Measurements from ENCODE around the gene FMOD.
A peak's percentile ranks its signal among the peaks of the same experiment; 100 is the strongest.
"Not testable (repeated sequence)": the region's sequence is repeated elsewhere in the genome, so short reads cannot be mapped to it uniquely, and the experiment has no call there.

Gene FMOD

GRCh38 chr1:203320591-203321272, 30.2 kb downstream of the FMOD start:
- no peak overlapping the region for H3K9ac ChIP-seq (ENCODE audit: insufficient read length)
- no peak overlapping the region for H3K4me3 ChIP-seq
- no peaks in the 10 kb centered on the region for H3K9me3 ChIP-seq (ENCODE audit: low read depth, low read length)
- no peak for DNase-seq (ENCODE audit: low read depth, low spot score)
- TF ChIP-seq FOXP2 (optimal IDR thresholded peaks at IDR 0.05; ENCODE audit: control extremely low read depth, extremely low read length, insufficient read depth) (no peak), EZH2 (IDR thresholded peaks at IDR 0.05) (no peak), POLR2AphosphoS5 (IDR thresholded peaks at IDR 0.05; ENCODE audit: borderline replicate concordance, low read depth, low read length) (no peak)
- H3K27ac ChIP-seq: no peak overlapping the region
- no peaks in the 10 kb centered on the region for H3K36me3 ChIP-seq (ENCODE audit: insufficient read depth, low read length)

GRCh38 chr1:203318229-203318517, 32.7 kb downstream of the FMOD start:
- DNase-seq (ENCODE audit: low read depth, low spot score): peak; percentile 76
- Histone ChIP-seq H3K9me3 (ENCODE audit: low read depth, low read length) (no peaks in the 10 kb centered on the region), H3K4me3 (no peak overlapping the region), H3K9ac (ENCODE audit: insufficient read length) (peak overlapping the region; percentile 49), H3K27ac (peak overlapping the region; percentile 95), H3K36me3 (ENCODE audit: insufficient read depth, low read length) (no peaks in the 10 kb centered on the region)
- TF ChIP-seq EZH2 (IDR thresholded peaks at IDR 0.05): no peak

GRCh38 chr1:203317429-203318228, 33.3 kb downstream of the FMOD start:
- Histone ChIP-seq H3K36me3 (ENCODE audit: insufficient read depth, low read length) (no peaks in the 10 kb centered on the region), H3K27ac (peak overlapping the region; percentile 95), H3K4me3 (no peak overlapping the region), H3K9ac (ENCODE audit: insufficient read length) (peak overlapping the region; percentile 49), H3K9me3 (ENCODE audit: low read depth, low read length) (no peaks in the 10 kb centered on the region)
- no peak for DNase-seq (ENCODE audit: low read depth, low spot score)
- no peak for TF ChIP-seq POLR2AphosphoS5 (IDR thresholded peaks at IDR 0.05; ENCODE audit: borderline replicate concordance, low read depth, low read length)
- TF ChIP-seq FOXP2 (optimal IDR thresholded peaks at IDR 0.05; ENCODE audit: control extremely low read depth, extremely low read length, insufficient read depth): no peak
- no peak for TF ChIP-seq EZH2 (IDR thresholded peaks at IDR 0.05)

GRCh38 chr1:203316626-203317093, 34.3 kb downstream of the FMOD start:
- H3K9ac ChIP-seq (ENCODE audit: insufficient read length): no peak overlapping the region

GRCh38 chr1:203314025-203314759, 36.7 kb downstream of the FMOD start:
- H3K9ac ChIP-seq (ENCODE audit: insufficient read length); H3K9me3 ChIP-seq (ENCODE audit: low read depth, low read length); DNase-seq (ENCODE audit: low read depth, low spot score); H3K36me3 ChIP-seq (ENCODE audit: insufficient read depth, low read length); H3K4me3 ChIP-seq; H3K27ac ChIP-seq: not testable (repeated sequence)

More at GRCh38 chr1:203316626-203317093, 34.3 kb downstream of the FMOD start:
- TF ChIP-seq POLR2AphosphoS5 (IDR thresholded peaks at IDR 0.05; ENCODE audit: borderline replicate concordance, low read depth, low read length): no peak
- TF ChIP-seq FOXP2 (optimal IDR thresholded peaks at IDR 0.05; ENCODE audit: control extremely low read depth, extremely low read length, insufficient read depth): no peak
- no peak for TF ChIP-seq EZH2 (IDR thresholded peaks at IDR 0.05)
- Histone ChIP-seq H3K4me3 (no peak overlapping the region), H3K36me3 (ENCODE audit: insufficient read depth, low read length) (no peaks in the 10 kb centered on the region), H3K27ac (no peak overlapping the region), H3K9me3 (ENCODE audit: low read depth, low read length) (no peaks in the 10 kb centered on the region)
- no peak for DNase-seq (ENCODE audit: low read depth, low spot score)

GRCh38 chr1:203311368-203312301, 39.3 kb downstream of the FMOD start:
- Histone ChIP-seq H3K9me3 (ENCODE audit: low read depth, low read length) (no peaks in the 10 kb centered on the region), H3K9ac (ENCODE audit: insufficient read length) (no peak overlapping the region), H3K36me3 (ENCODE audit: insufficient read depth, low read length) (no peaks in the 10 kb centered on the region), H3K4me3 (no peak overlapping the region), H3K27ac (no peak overlapping the region)
- no peak for TF ChIP-seq FOXP2 (optimal IDR thresholded peaks at IDR 0.05; ENCODE audit: control extremely low read depth, extremely low read length, insufficient read depth)
- no peak for TF ChIP-seq POLR2AphosphoS5 (IDR thresholded peaks at IDR 0.05; ENCODE audit: borderline replicate concordance, low read depth, low read length)
- no peak for TF ChIP-seq EZH2 (IDR thresholded peaks at IDR 0.05)
- DNase-seq (ENCODE audit: low read depth, low spot score): no peak

GRCh38 chr1:203308923-203309331, 42.0 kb downstream of the FMOD start:
- Histone ChIP-seq H3K27ac (peak overlapping the region; percentile 26; the same call in 1 of the 2 replicates), H3K36me3 (ENCODE audit: insufficient read depth, low read length) (no peaks in the 10 kb centered on the region), H3K9me3 (ENCODE audit: low read depth, low read length) (no peaks in the 10 kb centered on the region), H3K4me3 (no peak overlapping the region), H3K9ac (ENCODE audit: insufficient read length) (peak overlapping the region; percentile 7)
- no peak for TF ChIP-seq FOXP2 (optimal IDR thresholded peaks at IDR 0.05; ENCODE audit: control extremely low read depth, extremely low read length, insufficient read depth)
- TF ChIP-seq POLR2AphosphoS5 (IDR thresholded peaks at IDR 0.05; ENCODE audit: borderline replicate concordance, low read depth, low read length): no peak
- no peak for DNase-seq (ENCODE audit: low read depth, low spot score)
